Measurements from ENCODE around the gene RRP1. TPM values are rescaled to one million over a fixed set of nuclear protein-coding genes. Genes with fewer than 3 reads are reported as not detected.

Gene RRP1
- total and polyA plus RNA-seq, 2 of the 13 experiments (the other 11 are each of a cell fraction or from before 2014, with no cell fraction given) = 20.1 to 35.1 TPM

DNA sequence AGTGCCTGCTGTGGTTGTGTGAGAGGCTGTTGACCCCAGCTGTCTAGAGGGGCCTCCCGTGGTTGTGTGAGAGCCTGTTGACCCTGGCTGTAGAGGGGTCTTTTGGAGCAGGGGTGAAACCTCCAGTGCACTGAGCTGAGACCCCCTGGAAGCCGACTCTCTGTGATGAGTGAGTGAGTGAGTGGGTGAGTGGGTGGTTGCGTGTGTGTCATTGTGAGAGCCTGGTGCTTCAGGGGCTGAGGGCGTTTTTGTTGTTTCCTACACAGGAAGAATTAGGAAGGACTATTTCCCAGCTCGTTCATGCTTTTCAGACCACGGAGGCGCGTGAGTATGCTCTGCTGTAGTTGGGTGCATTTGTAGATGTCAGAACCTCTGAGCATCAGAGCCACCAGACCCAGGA, 3.0 kb downstream of the RRP1 start (continued):
- TF ChIP-seq, protein P1, sequence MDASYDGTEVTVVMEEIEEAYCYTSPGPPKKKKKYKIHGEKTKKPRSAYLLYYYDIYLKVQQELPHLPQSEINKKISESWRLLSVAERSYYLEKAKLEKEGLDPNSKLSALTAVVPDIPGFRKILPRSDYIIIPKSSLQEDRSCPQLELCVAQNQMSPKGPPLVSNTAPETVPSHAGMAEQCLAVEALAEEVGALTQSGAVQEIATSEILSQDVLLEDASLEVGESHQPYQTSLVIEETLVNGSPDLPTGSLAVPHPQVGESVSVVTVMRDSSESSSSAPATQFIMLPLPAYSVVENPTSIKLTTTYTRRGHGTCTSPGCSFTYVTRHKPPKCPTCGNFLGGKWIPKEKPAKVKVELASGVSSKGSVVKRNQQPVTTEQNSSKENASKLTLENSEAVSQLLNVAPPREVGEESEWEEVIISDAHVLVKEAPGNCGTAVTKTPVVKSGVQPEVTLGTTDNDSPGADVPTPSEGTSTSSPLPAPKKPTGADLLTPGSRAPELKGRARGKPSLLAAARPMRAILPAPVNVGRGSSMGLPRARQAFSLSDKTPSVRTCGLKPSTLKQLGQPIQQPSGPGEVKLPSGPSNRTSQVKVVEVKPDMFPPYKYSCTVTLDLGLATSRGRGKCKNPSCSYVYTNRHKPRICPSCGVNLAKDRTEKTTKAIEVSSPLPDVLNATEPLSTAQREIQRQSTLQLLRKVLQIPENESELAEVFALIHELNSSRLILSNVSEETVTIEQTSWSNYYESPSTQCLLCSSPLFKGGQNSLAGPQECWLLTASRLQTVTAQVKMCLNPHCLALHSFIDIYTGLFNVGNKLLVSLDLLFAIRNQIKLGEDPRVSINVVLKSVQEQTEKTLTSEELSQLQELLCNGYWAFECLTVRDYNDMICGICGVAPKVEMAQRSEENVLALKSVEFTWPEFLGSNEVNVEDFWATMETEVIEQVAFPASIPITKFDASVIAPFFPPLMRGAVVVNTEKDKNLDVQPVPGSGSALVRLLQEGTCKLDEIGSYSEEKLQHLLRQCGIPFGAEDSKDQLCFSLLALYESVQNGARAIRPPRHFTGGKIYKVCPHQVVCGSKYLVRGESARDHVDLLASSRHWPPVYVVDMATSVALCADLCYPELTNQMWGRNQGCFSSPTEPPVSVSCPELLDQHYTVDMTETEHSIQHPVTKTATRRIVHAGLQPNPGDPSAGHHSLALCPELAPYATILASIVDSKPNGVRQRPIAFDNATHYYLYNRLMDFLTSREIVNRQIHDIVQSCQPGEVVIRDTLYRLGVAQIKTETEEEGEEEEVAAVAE (CRISPR knock-in tag; IDR thresholded peaks at IDR 0.05; ENCODE audit: borderline replicate concordance) = no peak
- TF ChIP-seq, protein P2, sequence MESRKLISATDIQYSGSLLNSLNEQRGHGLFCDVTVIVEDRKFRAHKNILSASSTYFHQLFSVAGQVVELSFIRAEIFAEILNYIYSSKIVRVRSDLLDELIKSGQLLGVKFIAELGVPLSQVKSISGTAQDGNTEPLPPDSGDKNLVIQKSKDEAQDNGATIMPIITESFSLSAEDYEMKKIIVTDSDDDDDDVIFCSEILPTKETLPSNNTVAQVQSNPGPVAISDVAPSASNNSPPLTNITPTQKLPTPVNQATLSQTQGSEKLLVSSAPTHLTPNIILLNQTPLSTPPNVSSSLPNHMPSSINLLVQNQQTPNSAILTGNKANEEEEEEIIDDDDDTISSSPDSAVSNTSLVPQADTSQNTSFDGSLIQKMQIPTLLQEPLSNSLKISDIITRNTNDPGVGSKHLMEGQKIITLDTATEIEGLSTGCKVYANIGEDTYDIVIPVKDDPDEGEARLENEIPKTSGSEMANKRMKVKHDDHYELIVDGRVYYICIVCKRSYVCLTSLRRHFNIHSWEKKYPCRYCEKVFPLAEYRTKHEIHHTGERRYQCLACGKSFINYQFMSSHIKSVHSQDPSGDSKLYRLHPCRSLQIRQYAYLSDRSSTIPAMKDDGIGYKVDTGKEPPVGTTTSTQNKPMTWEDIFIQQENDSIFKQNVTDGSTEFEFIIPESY (CRISPR knock-in tag; IDR thresholded peaks at IDR 0.05) = no peak
- TF ChIP-seq TEAD3 (CRISPR knock-in tag; optimal IDR thresholded peaks at IDR 0.05; ENCODE audit: borderline replicate concordance) (no peak), RFX5 (IDR thresholded peaks at IDR 0.05; ENCODE audit: low read depth, low read length) (no peak), ZFP82 (CRISPR knock-in tag; IDR thresholded peaks at IDR 0.05; ENCODE audit: borderline replicate concordance) (no peak), ZBTB20 (CRISPR knock-in tag; IDR thresholded peaks at IDR 0.05; ENCODE audit: borderline replicate concordance, low read depth) (no peak)
- TF ChIP-seq, protein P3, sequence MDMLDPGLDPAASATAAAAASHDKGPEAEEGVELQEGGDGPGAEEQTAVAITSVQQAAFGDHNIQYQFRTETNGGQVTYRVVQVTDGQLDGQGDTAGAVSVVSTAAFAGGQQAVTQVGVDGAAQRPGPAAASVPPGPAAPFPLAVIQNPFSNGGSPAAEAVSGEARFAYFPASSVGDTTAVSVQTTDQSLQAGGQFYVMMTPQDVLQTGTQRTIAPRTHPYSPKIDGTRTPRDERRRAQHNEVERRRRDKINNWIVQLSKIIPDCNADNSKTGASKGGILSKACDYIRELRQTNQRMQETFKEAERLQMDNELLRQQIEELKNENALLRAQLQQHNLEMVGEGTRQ (IDR thresholded peaks at IDR 0.05; ENCODE audit: low read depth, low read length) = no peak
- TF ChIP-seq, protein P3 (CRISPR knock-in tag; IDR thresholded peaks at IDR 0.05; ENCODE audit: borderline replicate concordance) = no peak
- TF ChIP-seq, protein P4, sequence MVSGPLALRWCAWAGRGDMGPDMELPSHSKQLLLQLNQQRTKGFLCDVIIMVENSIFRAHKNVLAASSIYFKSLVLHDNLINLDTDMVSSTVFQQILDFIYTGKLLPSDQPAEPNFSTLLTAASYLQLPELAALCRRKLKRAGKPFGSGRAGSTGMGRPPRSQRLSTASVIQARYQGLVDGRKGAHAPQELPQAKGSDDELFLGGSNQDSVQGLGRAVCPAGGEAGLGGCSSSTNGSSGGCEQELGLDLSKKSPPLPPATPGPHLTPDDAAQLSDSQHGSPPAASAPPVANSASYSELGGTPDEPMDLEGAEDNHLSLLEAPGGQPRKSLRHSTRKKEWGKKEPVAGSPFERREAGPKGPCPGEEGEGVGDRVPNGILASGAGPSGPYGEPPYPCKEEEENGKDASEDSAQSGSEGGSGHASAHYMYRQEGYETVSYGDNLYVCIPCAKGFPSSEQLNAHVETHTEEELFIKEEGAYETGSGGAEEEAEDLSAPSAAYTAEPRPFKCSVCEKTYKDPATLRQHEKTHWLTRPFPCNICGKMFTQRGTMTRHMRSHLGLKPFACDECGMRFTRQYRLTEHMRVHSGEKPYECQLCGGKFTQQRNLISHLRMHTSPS (CRISPR knock-in tag; IDR thresholded peaks at IDR 0.05; ENCODE audit: low read depth) = no peak
- TF ChIP-seq, protein P5, sequence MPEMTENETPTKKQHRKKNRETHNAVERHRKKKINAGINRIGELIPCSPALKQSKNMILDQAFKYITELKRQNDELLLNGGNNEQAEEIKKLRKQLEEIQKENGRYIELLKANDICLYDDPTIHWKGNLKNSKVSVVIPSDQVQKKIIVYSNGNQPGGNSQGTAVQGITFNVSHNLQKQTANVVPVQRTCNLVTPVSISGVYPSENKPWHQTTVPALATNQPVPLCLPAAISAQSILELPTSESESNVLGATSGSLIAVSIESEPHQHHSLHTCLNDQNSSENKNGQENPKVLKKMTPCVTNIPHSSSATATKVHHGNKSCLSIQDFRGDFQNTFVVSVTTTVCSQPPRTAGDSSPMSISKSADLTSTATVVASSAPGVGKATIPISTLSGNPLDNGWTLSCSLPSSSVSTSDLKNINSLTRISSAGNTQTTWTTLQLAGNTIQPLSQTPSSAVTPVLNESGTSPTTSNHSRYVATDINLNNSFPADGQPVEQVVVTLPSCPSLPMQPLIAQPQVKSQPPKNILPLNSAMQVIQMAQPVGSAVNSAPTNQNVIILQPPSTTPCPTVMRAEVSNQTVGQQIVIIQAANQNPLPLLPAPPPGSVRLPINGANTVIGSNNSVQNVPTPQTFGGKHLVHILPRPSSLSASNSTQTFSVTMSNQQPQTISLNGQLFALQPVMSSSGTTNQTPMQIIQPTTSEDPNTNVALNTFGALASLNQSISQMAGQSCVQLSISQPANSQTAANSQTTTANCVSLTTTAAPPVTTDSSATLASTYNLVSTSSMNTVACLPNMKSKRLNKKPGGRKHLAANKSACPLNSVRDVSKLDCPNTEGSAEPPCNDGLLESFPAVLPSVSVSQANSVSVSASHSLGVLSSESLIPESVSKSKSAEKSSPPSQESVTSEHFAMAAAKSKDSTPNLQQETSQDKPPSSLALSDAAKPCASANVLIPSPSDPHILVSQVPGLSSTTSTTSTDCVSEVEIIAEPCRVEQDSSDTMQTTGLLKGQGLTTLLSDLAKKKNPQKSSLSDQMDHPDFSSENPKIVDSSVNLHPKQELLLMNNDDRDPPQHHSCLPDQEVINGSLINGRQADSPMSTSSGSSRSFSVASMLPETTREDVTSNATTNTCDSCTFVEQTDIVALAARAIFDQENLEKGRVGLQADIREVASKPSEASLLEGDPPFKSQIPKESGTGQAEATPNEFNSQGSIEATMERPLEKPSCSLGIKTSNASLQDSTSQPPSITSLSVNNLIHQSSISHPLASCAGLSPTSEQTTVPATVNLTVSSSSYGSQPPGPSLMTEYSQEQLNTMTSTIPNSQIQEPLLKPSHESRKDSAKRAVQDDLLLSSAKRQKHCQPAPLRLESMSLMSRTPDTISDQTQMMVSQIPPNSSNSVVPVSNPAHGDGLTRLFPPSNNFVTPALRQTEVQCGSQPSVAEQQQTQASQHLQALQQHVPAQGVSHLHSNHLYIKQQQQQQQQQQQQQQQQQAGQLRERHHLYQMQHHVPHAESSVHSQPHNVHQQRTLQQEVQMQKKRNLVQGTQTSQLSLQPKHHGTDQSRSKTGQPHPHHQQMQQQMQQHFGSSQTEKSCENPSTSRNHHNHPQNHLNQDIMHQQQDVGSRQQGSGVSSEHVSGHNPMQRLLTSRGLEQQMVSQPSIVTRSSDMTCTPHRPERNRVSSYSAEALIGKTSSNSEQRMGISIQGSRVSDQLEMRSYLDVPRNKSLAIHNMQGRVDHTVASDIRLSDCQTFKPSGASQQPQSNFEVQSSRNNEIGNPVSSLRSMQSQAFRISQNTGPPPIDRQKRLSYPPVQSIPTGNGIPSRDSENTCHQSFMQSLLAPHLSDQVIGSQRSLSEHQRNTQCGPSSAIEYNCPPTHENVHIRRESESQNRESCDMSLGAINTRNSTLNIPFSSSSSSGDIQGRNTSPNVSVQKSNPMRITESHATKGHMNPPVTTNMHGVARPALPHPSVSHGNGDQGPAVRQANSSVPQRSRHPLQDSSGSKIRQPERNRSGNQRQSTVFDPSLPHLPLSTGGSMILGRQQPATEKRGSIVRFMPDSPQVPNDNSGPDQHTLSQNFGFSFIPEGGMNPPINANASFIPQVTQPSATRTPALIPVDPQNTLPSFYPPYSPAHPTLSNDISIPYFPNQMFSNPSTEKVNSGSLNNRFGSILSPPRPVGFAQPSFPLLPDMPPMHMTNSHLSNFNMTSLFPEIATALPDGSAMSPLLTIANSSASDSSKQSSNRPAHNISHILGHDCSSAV (CRISPR knock-in tag; IDR thresholded peaks at IDR 0.05; ENCODE audit: borderline replicate concordance) = no peak
